ENCODE measurements around the gene MCM3AP.
"Not testable (repeated sequence)": the region's sequence is repeated elsewhere in the genome, so short reads cannot be mapped to it uniquely, and the experiment has no call there.

MCM3AP gene

DNA sequence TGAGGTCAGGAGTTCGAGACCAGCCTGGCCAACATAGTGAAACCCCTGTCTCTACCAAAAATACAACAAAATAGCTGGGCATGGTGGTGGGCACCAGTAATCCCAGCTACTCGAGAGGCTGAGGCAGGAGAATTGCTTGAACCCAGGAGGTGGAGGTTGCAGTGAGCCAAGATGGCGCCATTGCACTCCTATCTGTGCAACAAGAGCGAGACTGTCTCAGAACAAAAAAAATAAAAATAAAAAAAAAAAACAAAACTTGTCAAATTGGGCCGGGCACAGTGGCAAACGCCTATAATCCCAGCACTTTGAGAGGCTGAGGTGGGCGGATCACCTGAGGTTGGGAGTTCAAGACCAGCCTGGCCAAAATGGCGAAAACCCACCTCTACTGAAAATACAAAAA is 24.8 kb upstream of the MCM3AP start:
- DNase-seq, result not testable (repeated sequence)

DNA sequence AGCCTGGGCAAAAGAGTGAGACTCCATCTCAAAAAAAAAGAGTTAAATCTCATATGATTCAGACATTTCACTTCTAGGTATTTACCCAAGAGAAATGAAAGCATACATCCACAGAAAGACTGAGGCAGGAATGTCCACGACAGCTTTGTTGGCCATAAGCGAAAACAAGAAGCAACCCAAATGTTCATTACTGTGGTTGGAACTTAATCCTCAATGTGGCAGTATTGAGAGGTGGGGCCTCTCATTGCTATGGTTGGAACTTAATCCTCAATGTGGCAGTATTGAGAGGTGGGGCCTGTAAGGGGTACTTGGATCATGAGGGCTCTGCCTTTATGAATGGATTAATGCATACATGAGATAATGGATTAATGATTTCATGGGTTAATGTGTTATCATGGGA is 23.0 kb upstream of the MCM3AP start:
- DNase-seq, result no peak

- DNase-seq, result peak; percentile 18
Observed at GRCh38 chr21:46307625-46308024, 22.2 kb upstream of the MCM3AP start.

- no peak for DNase-seq
Observed at GRCh38 chr21:46304955-46305354, 19.5 kb upstream of the MCM3AP start.

GRCh38 chr21:46304437-46304836 is 19.0 kb upstream of the MCM3AP start:
- no peak for DNase-seq

- DNase-seq, result no peak
Observed at GRCh38 chr21:46301759-46302158, 16.3 kb upstream of the MCM3AP start.

DNA sequence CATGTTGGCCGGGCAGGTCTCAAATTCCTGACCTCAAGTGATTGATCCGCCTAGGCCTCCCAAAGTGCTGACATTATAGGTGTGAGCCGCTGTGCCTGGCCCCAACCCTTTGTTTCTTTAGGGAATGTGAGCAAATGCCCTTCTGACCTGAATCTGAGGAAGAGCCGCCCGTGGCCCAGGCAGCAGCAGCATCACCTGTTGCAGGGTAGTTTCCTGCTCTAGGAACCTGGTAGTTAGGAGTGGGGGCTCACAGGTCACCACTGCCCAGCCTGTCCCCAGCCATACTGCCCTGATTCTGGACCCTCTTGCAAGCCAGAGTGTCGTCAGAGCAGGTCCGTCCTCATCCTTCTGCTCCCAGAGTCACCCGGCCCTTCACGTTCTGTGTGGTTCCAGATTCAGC is 13.8 kb upstream of the MCM3AP start:
- DNase-seq, result no peak

DNA sequence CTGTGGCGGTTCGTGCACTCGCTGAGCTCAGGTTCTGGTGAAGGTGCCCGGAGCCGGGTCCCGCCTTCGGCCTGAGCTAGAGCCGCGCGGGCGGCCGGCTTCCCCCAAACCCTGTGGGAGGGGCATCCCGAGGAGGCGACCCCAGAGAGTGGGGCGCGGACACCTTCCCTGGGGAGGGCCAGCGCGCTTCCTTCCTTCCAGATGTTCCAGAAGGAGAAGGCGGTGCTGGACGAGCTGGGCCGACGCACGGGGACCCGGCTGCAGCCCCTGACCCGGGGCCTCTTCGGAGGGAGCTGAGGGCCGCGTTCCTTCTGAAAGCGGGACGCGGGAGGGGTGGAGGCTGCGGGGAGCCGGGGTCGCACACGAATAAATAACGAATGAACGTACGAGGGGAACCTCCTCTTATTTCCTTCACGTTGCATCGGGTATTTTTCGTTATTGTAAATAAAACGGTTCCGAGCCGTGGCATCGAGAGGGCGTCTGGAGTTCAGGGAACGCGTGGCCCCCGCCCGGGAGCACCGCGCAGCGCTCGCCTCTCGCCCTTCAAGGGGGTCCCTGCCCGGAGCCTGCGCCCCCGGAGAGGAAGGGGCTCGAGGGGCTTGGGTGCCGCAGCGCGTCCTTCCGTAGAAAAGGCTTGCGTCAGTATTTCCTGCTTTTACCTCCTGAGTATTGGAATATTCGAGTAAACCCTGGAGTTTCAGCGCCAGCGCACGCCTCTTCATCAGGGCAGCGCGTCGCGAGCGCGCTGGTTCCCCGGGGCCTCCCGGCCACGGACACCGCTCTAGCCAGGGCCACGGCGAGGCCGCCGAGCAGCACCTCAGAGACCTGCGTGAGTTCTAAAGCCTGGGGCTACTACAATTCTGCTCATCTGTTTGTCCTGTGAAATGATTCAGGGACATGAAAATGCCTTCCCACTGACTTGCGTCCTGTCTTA is 12.2 kb upstream of the MCM3AP start:
- DNase-seq, result peak; percentile 35

DNA sequence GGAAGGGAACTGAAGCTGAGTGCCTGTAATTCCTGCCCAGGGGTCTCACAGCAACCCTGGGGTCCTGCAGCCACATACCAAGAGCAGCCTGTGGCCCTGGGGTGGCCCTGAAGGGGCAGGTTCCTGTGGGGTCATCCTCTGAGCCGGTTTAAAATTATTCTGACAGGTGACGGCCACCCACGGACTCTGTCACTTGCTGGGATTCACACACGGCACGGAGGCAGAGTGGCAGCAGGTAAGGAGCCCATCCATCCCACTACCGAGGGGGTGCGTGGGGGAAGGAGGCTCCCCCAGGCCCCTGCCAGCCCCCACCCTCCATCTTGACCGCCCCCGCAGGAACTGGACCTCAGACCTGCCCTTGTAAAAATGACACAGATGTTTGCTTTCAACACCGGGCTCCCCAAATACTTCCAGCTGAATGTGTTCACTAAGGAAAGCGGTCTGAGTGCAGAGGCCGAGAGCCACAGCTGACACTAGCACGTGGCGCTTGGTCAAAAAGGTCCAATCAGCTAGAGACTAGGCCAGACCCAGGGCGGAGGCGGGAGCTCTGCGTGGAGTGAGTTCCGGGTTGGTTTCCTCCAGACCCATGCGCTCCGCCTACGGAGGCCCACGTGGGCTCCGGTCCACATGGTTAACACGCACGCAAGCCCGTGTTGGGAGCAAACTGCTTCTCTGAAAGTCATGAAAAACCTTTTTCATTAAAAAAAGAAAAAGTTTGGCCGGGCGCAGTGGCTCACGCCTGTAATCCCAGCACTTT is 10.8 kb upstream of the MCM3AP start:
- peak; percentile 84 for DNase-seq

DNA sequence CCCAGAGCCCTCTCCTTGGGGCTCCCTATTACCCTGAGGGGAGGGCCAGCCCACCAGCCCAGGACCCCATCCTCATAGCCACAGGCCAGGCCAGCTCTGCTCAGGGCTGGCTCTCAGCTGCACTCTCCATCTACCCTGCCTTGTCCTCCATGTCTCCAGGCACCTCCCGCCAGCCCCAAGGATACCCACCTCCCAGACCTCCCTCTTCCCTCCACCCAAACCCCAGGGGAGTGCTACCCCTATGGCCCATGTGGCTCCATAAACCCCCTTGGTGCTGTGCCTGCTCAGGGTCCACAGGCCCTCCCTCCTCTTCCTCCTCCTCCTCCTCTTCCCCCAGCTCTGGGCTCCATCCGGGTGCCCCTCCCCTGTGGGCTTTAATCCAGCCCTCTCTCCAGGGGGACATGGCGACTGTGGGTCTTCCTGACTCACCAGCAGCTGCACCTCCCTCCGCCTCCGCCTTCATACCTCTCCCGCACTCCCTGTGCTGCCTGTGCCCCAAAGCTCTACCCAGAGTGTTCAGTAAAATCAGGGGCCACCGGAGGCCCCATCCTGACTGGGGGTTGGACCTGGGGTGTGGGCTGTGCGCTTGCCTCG is 9.9 kb upstream of the MCM3AP start:
- peak; percentile 70 for DNase-seq

GRCh38 chr21:46294647-46295176 is 9.3 kb upstream of the MCM3AP start:
- DNase-seq, result peak; percentile 69

DNA sequence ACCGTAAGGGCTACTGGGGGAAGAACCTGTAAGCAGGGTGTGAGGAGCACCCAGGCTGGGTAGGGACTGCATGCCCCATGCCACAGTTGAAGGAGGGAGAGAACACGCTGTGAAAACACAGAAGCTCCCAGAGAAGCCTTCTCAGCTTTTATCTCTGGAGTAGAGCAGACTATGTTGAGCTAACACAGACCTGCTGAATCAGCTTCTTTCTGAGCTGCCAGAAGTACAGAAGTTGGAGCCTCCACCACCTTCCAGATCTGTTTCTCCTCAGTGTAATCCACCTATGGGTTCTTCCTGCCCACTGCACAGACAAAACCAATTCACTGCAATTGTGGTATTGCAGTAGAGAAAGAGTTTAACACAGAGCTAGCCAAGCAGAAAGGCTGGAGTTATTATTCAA is 6.2 kb upstream of the MCM3AP start:
- no peak for DNase-seq

DNA sequence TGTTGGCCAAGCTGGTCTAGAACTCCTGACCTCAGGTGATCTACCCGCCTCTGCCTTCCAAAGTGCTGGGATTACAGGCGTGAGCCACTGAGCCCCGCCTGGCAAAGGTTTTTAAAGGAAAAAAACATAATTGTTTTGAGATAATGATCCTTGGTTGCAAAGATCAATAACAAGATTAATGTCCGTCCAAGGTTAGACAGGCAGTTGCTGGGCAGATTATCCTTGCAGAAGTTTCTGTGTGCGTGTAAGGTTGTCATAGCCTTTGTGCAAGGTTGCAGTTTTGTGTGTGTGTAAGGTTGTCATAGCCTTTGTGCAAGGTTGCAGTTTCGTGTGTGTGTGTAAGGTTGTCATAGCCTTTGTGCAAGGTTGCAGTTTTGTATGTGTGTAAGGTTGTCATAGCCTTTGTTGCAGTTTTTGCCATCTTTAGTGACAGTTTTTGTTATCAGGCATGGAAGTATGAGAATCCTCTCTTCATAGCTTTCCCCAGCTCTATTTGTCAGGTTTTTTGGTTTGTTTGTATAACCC is 4.3 kb upstream of the MCM3AP start:
- DNase-seq, result no peak

DNA sequence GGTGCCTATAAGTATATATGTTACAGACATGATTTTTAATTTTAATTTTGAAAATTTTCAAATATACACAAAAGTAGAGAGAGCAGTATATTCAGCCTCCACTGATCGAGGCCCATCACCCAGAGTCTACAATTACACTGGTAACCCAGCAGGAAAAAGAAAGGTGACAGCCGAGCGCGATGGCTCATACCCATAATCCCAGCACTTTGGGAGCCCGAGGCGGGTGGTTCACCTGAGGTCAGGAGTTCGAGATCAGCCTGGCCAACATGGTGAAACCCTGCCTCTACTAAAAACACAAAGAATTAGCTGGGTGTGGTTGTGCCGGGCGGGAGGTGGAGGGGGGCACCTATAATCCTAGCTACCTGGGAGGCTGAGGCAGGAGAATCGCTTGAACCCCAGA is 2.1 kb upstream of the MCM3AP start:
- no peak for DNase-seq

DNA sequence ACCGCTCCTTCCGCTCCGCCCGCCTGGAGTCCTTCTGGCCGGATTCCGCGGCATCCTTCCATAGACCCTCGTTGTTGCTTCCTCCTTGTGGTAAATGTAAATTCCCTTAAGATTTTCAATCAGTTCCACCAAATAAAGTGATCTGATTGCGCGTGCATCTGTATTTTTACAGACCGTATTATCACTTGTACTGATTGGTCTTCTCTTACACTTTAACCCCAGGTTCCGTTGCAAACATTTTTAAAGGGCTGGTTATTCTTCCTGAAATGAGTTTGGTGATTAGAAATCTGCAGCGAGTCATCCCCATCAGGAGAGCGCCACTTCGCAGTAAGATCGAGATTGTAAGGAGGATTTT is 1.2 kb upstream of the MCM3AP start:
- peak; percentile 76 for DNase-seq

GRCh38 chr21:46285761-46286647 is 593 bp upstream of the MCM3AP start, which contains the start of gene YBEY:
Gene YBEY (plus strand): TSS chr21:46286342. CDS start chr21:46286914, 572 bp downstream.
- DNase-seq, result peak; percentile 94

DNA sequence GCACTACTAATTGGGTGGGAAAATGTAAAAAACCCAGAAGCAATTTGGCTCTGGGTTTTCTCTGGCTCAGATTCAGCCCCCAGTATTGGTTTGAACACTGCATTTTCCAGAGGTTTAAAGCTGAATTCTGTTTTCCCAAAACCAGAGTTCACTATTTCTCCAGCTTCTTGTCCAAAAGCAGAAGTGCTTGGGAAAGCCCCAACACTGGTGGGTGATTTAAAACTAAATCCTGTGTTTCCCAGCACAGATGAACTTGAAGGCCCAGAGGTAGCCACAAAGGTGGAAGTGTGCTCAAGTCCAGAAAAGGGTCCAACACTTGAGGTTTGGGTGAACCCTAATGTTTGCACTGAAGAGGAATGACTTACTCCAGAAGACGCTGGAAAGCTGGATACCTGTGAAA is 678 bp downstream of the MCM3AP start:
- no peak for DNase-seq

DNA sequence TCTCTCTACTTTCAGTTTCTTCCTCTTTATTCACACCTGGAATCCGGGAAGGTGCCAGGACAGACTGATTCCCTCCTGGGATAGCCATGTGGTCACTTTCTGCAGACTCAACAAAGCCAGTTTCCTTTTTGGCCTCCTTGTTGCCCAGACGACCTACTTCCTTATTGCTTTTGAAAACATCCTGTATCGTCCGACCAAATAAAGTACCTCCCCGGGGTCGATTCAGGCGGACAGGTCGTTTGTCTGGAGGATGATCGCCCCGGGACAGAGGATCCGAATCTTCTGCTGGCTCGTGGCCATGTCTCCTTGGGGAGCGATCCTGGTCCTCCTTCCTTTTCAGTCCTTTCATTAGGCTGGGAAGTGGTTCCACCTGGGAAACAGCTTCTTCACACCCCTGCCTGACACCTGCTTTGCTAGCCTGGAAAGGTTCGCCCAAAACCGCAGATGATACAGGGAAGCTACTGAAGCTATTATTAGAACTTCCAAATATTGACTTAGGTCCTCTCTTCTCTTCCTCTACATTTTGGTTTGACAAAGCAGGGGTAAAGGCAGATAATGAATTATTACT is 1.2 kb downstream of the MCM3AP start:
- no peak for DNase-seq

- DNase-seq, result no peak
Observed at GRCh38 chr21:46274797-46275390, 10.5 kb downstream of the MCM3AP start.

DNA sequence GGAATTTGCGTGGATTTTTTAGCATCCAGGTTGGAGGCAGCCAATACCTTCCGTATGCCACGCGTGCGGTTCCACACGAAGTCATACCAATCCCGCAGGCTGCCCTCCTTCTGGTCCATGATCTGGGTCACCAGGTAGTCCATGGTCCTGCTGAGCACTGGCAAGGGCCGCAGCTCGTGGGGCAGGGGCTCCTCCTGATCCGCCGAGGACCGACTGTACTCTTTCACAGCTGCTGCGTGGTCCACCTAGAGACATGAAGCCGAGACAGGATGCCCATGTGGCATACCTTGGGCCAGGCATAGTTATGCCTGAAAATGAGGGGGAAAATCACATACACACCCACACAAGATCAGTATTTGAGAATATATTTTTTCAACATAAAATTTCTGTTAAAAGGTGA is 12.1 kb downstream of the MCM3AP start:
- DNase-seq, result no peak

DNA sequence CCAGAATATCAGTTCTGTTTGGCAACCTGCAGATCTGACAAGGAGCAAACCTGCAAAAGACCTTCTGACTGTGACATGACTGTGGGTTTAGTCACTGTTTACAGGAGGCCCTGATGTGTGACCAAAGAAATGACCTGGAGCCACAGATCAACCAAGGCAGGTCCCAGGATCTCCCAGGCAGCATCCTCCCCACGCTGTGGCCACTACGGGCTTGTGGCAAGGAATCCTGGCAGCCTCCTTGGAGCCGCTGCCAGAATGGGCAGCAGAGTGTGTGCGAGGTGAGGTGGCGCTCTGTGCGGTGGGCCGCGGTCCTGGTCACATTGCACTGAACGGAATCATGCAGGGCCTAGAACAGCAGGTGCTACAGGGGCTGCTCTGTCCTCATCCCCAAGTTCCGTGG is 15.9 kb downstream of the MCM3AP start:
- no peak for DNase-seq

All from fibroblast of skin of back (primary cell).